ENCODE data around the gene CDC42BPA. TPM values are rescaled to one million over a fixed set of nuclear protein-coding genes. Genes with fewer than 3 reads are reported as not detected.

CDC42BPA gene
- total and polyA plus RNA-seq, 8 donors: 6.2 to 198 (median 64.5) TPM

GRCh38 chr1:226972931-226973330 is 345.4 kb downstream of the CDC42BPA start:
- Histone ChIP-seq H3K4me1 (peaks cover 29 to 49% (median 35%) of the 10 kb centered on the region in 4 donors), H3K9me3 (peaks cover 0 to 9% (median 2%) of the 10 kb centered on the region in 4 donors), H3K27me3 (no peaks in the 10 kb centered on the region), H3K4me3 (no peak overlapping the region), H3K27ac (peak overlapping the region in 4 of 5 donors; percentile 77 to 89 (median 86)), H3K36me3 (peaks cover 5 to 59% (median 56%) of the 10 kb centered on the region in 4 donors)
- 70 to 88% (median 75%) methylated on average over 6 of the region's 6 CpGs for WGBS, 5 donors
- no peak for DNase-seq
- intact Hi-C loops (cut with DNase I; ENCODE audit: low total_unique reads): no loop called here
- no peak for TF ChIP-seq EP300 (IDR thresholded peaks at IDR 0.05)
- TF ChIP-seq POLR2A (IDR thresholded peaks at IDR 0.05): no peak
- no peak for TF ChIP-seq POLR2AphosphoS5 (IDR thresholded peaks at IDR 0.05)
- TF ChIP-seq CTCF (IDR thresholded peaks at IDR 0.05): no peak

- 90 to 100% (median 96%) methylated on average over 1 of the region's 1 CpG for WGBS, 5 donors
Observed at GRCh38 chr1:226971765-226972164, 346.5 kb downstream of the CDC42BPA start.

GRCh38 chr1:226967665-226968064 is 350.6 kb downstream of the CDC42BPA start:
- Histone ChIP-seq H3K4me3 (no peak overlapping the region), H3K27me3 (no peaks in the 10 kb centered on the region), H3K27ac (peak overlapping the region in 1 of 5 donors; percentile 39), H3K9me3 (peaks cover 0 to 9% (median 2%) of the 10 kb centered on the region in 4 donors), H3K36me3 (peaks cover 20 to 97% (median 87%) of the 10 kb centered on the region in 4 donors), H3K4me1 (peaks cover 0 to 40% (median 7%) of the 10 kb centered on the region in 4 donors)
- no peak for DNase-seq
- WGBS, 5 donors: 64 to 91% (median 81%) methylated on average over 3 of the region's 3 CpGs
- intact Hi-C loops (cut with DNase I; ENCODE audit: low total_unique reads): no loop called here
- peak in 2 of 3 donors; percentile 13 to 67 for TF ChIP-seq POLR2AphosphoS5 (IDR thresholded peaks at IDR 0.05)
- no peak for TF ChIP-seq CTCF (IDR thresholded peaks at IDR 0.05)
- TF ChIP-seq EP300 (IDR thresholded peaks at IDR 0.05): no peak

More at GRCh38 chr1:226971765-226972164, 346.5 kb downstream of the CDC42BPA start:
- no peak for TF ChIP-seq POLR2A (IDR thresholded peaks at IDR 0.05)
- TF ChIP-seq CTCF (IDR thresholded peaks at IDR 0.05): no peak
- TF ChIP-seq POLR2AphosphoS5 (IDR thresholded peaks at IDR 0.05): no peak
- intact Hi-C loops (cut with DNase I; ENCODE audit: low total_unique reads): no loop called here
- DNase-seq: no peak
- H3K27ac ChIP-seq: peak overlapping the region in 1 of 5 donors; percentile 16
- peaks cover 0 to 61% (median 57%) of the 10 kb centered on the region in 4 donors for H3K36me3 ChIP-seq
- H3K27me3 ChIP-seq: no peaks in the 10 kb centered on the region
- H3K4me1 ChIP-seq: peaks cover 29 to 56% (median 38%) of the 10 kb centered on the region in 4 donors
- peaks cover 0 to 9% (median 2%) of the 10 kb centered on the region in 4 donors for H3K9me3 ChIP-seq
- no peak overlapping the region for H3K4me3 ChIP-seq

GRCh38 chr1:226966683-226967082 is 351.6 kb downstream of the CDC42BPA start:
- TF ChIP-seq POLR2AphosphoS5 (IDR thresholded peaks at IDR 0.05) (no peak), POLR2A (IDR thresholded peaks at IDR 0.05) (no peak), CTCF (IDR thresholded peaks at IDR 0.05) (no peak), EP300 (IDR thresholded peaks at IDR 0.05) (no peak)
- Histone ChIP-seq H3K36me3 (peaks cover 20 to 99% (median 91%) of the 10 kb centered on the region in 4 donors), H3K9me3 (peaks cover 0 to 5% (median under 1%) of the 10 kb centered on the region in 4 donors), H3K27me3 (no peaks in the 10 kb centered on the region), H3K4me3 (no peak overlapping the region), H3K27ac (peak overlapping the region in 1 of 5 donors; percentile 20), H3K4me1 (peaks cover 0 to 31% (median 5%) of the 10 kb centered on the region in 4 donors)
- intact Hi-C loops (cut with DNase I; ENCODE audit: low total_unique reads): no loop called here
- DNase-seq: no peak
- 86 to 99% (median 99%) methylated on average over 4 of the region's 4 CpGs for WGBS, 5 donors

Data from stomach (tissue), 9 donors.